ENCODE data around the gene FKBP7.
"Not testable (repeated sequence)": the region's sequence is repeated elsewhere in the genome, so short reads cannot be mapped to it uniquely, and the experiment has no call there.

The FKBP7 gene

GRCh38 chr2:178426388-178426787, 52.0 kb downstream of the FKBP7 start:
- Histone ChIP-seq H3K4me1 (ENCODE audit: control insufficient read depth, insufficient read depth, low read length, poor library complexity, severe bottlenecking) (no peaks in the 10 kb centered on the region), H3K27me3 (replicated peaks; ENCODE audit: control insufficient read depth, insufficient read depth, low read length, poor library complexity, severe bottlenecking) (no peaks in the 10 kb centered on the region), H3K4me3 (ENCODE audit: insufficient read depth, low read depth, low read length, poor library complexity, severe bottlenecking) (no peak overlapping the region), H3K36me3 (ENCODE audit: control insufficient read depth, insufficient read depth, low read length) (peaks cover 11% of the 10 kb centered on the region), H3K27ac (ENCODE audit: insufficient read depth, low read length, poor library complexity, severe bottlenecking) (no peak overlapping the region), H3K9me3 (ENCODE audit: control insufficient read depth, low read length) (no peaks in the 10 kb centered on the region)
- no peak for DNase-seq

GRCh38 chr2:178425255-178425827, 53.1 kb downstream of the FKBP7 start:
- Histone ChIP-seq H3K36me3 (ENCODE audit: control insufficient read depth, insufficient read depth, low read length) (peaks cover 7% of the 10 kb centered on the region), H3K9me3 (ENCODE audit: control insufficient read depth, low read length) (no peaks in the 10 kb centered on the region), H3K4me1 (ENCODE audit: control insufficient read depth, insufficient read depth, low read length, poor library complexity, severe bottlenecking) (no peaks in the 10 kb centered on the region), H3K27me3 (replicated peaks; ENCODE audit: control insufficient read depth, insufficient read depth, low read length, poor library complexity, severe bottlenecking) (no peaks in the 10 kb centered on the region), H3K4me3 (ENCODE audit: insufficient read depth, low read depth, low read length, poor library complexity, severe bottlenecking) (no peak overlapping the region), H3K27ac (ENCODE audit: insufficient read depth, low read length, poor library complexity, severe bottlenecking) (no peak overlapping the region)
- no peak for DNase-seq

- not testable (repeated sequence) for H3K4me1 ChIP-seq (ENCODE audit: control insufficient read depth, insufficient read depth, low read length, poor library complexity, severe bottlenecking)
Observed at GRCh38 chr2:178423746-178424145, 54.7 kb downstream of the FKBP7 start.

GRCh38 chr2:178422097-178422496, 56.3 kb downstream of the FKBP7 start:
- Histone ChIP-seq H3K4me1 (ENCODE audit: control insufficient read depth, insufficient read depth, low read length, poor library complexity, severe bottlenecking) (no peaks in the 10 kb centered on the region), H3K36me3 (ENCODE audit: control insufficient read depth, insufficient read depth, low read length) (no peaks in the 10 kb centered on the region), H3K4me3 (ENCODE audit: insufficient read depth, low read depth, low read length, poor library complexity, severe bottlenecking) (no peak overlapping the region), H3K9me3 (ENCODE audit: control insufficient read depth, low read length) (no peaks in the 10 kb centered on the region), H3K27me3 (replicated peaks; ENCODE audit: control insufficient read depth, insufficient read depth, low read length, poor library complexity, severe bottlenecking) (no peaks in the 10 kb centered on the region), H3K27ac (ENCODE audit: insufficient read depth, low read length, poor library complexity, severe bottlenecking) (no peak overlapping the region)
- no peak for DNase-seq

More at GRCh38 chr2:178423746-178424145, 54.7 kb downstream of the FKBP7 start:
- not testable (repeated sequence) for H3K27ac ChIP-seq (ENCODE audit: insufficient read depth, low read length, poor library complexity, severe bottlenecking); H3K27me3 ChIP-seq (replicated peaks; ENCODE audit: control insufficient read depth, insufficient read depth, low read length, poor library complexity, severe bottlenecking); H3K4me3 ChIP-seq (ENCODE audit: insufficient read depth, low read depth, low read length, poor library complexity, severe bottlenecking); H3K36me3 ChIP-seq (ENCODE audit: control insufficient read depth, insufficient read depth, low read length); DNase-seq; H3K9me3 ChIP-seq (ENCODE audit: control insufficient read depth, low read length)

- Histone ChIP-seq H3K4me3 (ENCODE audit: insufficient read depth, low read depth, low read length, poor library complexity, severe bottlenecking) (no peak overlapping the region), H3K4me1 (ENCODE audit: control insufficient read depth, insufficient read depth, low read length, poor library complexity, severe bottlenecking) (no peaks in the 10 kb centered on the region), H3K27me3 (replicated peaks; ENCODE audit: control insufficient read depth, insufficient read depth, low read length, poor library complexity, severe bottlenecking) (no peaks in the 10 kb centered on the region), H3K9me3 (ENCODE audit: control insufficient read depth, low read length) (no peaks in the 10 kb centered on the region), H3K36me3 (ENCODE audit: control insufficient read depth, insufficient read depth, low read length) (no peaks in the 10 kb centered on the region), H3K27ac (ENCODE audit: insufficient read depth, low read length, poor library complexity, severe bottlenecking) (no peak overlapping the region)
- no peak for DNase-seq
Observed at GRCh38 chr2:178420463-178420999, 57.9 kb downstream of the FKBP7 start.

- Histone ChIP-seq H3K9me3 (ENCODE audit: control insufficient read depth, low read length) (no peaks in the 10 kb centered on the region), H3K36me3 (ENCODE audit: control insufficient read depth, insufficient read depth, low read length) (no peaks in the 10 kb centered on the region), H3K27ac (ENCODE audit: insufficient read depth, low read length, poor library complexity, severe bottlenecking) (no peak overlapping the region), H3K4me1 (ENCODE audit: control insufficient read depth, insufficient read depth, low read length, poor library complexity, severe bottlenecking) (no peaks in the 10 kb centered on the region), H3K4me3 (ENCODE audit: insufficient read depth, low read depth, low read length, poor library complexity, severe bottlenecking) (no peak overlapping the region), H3K27me3 (replicated peaks; ENCODE audit: control insufficient read depth, insufficient read depth, low read length, poor library complexity, severe bottlenecking) (no peaks in the 10 kb centered on the region)
- no peak for DNase-seq
Observed at GRCh38 chr2:178419123-178419522, 59.3 kb downstream of the FKBP7 start.

- H3K4me3 ChIP-seq (ENCODE audit: insufficient read depth, low read depth, low read length, poor library complexity, severe bottlenecking), result no peak overlapping the region
- no peaks in the 10 kb centered on the region for H3K4me1 ChIP-seq (ENCODE audit: control insufficient read depth, insufficient read depth, low read length, poor library complexity, severe bottlenecking)
- H3K27me3 ChIP-seq (replicated peaks; ENCODE audit: control insufficient read depth, insufficient read depth, low read length, poor library complexity, severe bottlenecking), result no peaks in the 10 kb centered on the region
- no peaks in the 10 kb centered on the region for H3K9me3 ChIP-seq (ENCODE audit: control insufficient read depth, low read length)
- no peak overlapping the region for H3K27ac ChIP-seq (ENCODE audit: insufficient read depth, low read length, poor library complexity, severe bottlenecking)
- H3K36me3 ChIP-seq (ENCODE audit: control insufficient read depth, insufficient read depth, low read length), result no peaks in the 10 kb centered on the region
- DNase-seq, result no peak
Observed at GRCh38 chr2:178418426-178418825, 60.0 kb downstream of the FKBP7 start.

GRCh38 chr2:178417916-178418315, 60.5 kb downstream of the FKBP7 start:
- no peak overlapping the region for H3K27ac ChIP-seq (ENCODE audit: insufficient read depth, low read length, poor library complexity, severe bottlenecking)
- H3K36me3 ChIP-seq (ENCODE audit: control insufficient read depth, insufficient read depth, low read length), result no peaks in the 10 kb centered on the region
- no peak overlapping the region for H3K4me3 ChIP-seq (ENCODE audit: insufficient read depth, low read depth, low read length, poor library complexity, severe bottlenecking)
- H3K9me3 ChIP-seq (ENCODE audit: control insufficient read depth, low read length), result no peaks in the 10 kb centered on the region
- H3K4me1 ChIP-seq (ENCODE audit: control insufficient read depth, insufficient read depth, low read length, poor library complexity, severe bottlenecking), result no peaks in the 10 kb centered on the region
- H3K27me3 ChIP-seq (replicated peaks; ENCODE audit: control insufficient read depth, insufficient read depth, low read length, poor library complexity, severe bottlenecking), result no peaks in the 10 kb centered on the region
- DNase-seq, result no peak

- no peaks in the 10 kb centered on the region for H3K9me3 ChIP-seq (ENCODE audit: control insufficient read depth, low read length)
- no peaks in the 10 kb centered on the region for H3K4me1 ChIP-seq (ENCODE audit: control insufficient read depth, insufficient read depth, low read length, poor library complexity, severe bottlenecking)
- no peak overlapping the region for H3K27ac ChIP-seq (ENCODE audit: insufficient read depth, low read length, poor library complexity, severe bottlenecking)
Observed at GRCh38 chr2:178415979-178416378, 62.4 kb downstream of the FKBP7 start.

GRCh38 chr2:178414266-178415247, 63.8 kb downstream of the FKBP7 start:
- peak; percentile 47 to 67 (median 57) for DNase-seq
- Histone ChIP-seq H3K27me3 (replicated peaks; ENCODE audit: control insufficient read depth, insufficient read depth, low read length, poor library complexity, severe bottlenecking) (no peaks in the 10 kb centered on the region), H3K27ac (ENCODE audit: insufficient read depth, low read length, poor library complexity, severe bottlenecking) (peak overlapping the region; percentile 81), H3K36me3 (ENCODE audit: control insufficient read depth, insufficient read depth, low read length) (no peaks in the 10 kb centered on the region), H3K4me3 (ENCODE audit: insufficient read depth, low read depth, low read length, poor library complexity, severe bottlenecking) (peak overlapping the region; percentile 74), H3K4me1 (ENCODE audit: control insufficient read depth, insufficient read depth, low read length, poor library complexity, severe bottlenecking) (no peaks in the 10 kb centered on the region), H3K9me3 (ENCODE audit: control insufficient read depth, low read length) (no peaks in the 10 kb centered on the region)

More at GRCh38 chr2:178415979-178416378, 62.4 kb downstream of the FKBP7 start:
- Histone ChIP-seq H3K36me3 (ENCODE audit: control insufficient read depth, insufficient read depth, low read length) (no peaks in the 10 kb centered on the region), H3K4me3 (ENCODE audit: insufficient read depth, low read depth, low read length, poor library complexity, severe bottlenecking) (no peak overlapping the region), H3K27me3 (replicated peaks; ENCODE audit: control insufficient read depth, insufficient read depth, low read length, poor library complexity, severe bottlenecking) (no peaks in the 10 kb centered on the region)
- no peak for DNase-seq
